Fibroblast of lung (primary cell): ENCODE data around the gene TMEM19. TPM values are rescaled to one million over a fixed set of nuclear protein-coding genes. Genes with fewer than 3 reads are reported as not detected.
A peak's percentile ranks its signal among the peaks of the same experiment; 100 is the strongest.

Experiments
- DNase-seq, 2 donors: peaks; one replicate each; pipeline versions ENCODE4 v3.0.0 to v3.0.0-alpha.2; 2010; ENCODE audit warnings: low read depth in 2 of 2
- H2AFZ ChIP-seq: 2 replicates; pipeline ENCODE4 v1.5.1; 2012; ENCODE audit warnings: low read length, control low read depth, inconsistent platforms
- H3K27ac ChIP-seq: 2 replicates; pipeline ENCODE4 v1.5.1; 2011; ENCODE audit warnings: low read length, control low read depth; ENCODE audit not compliant: insufficient read depth
- H3K27me3 ChIP-seq: 2 replicates; pipeline ENCODE4 v1.5.1; 2011; ENCODE audit warnings: mild to moderate bottlenecking, low read length; ENCODE audit not compliant: control insufficient read depth, insufficient read depth
- H3K36me3 ChIP-seq: 2 replicates; pipeline ENCODE4 v1.5.1; 2011; ENCODE audit warnings: low read length; ENCODE audit not compliant: control insufficient read depth, insufficient read depth
- H3K4me1 ChIP-seq: 2 replicates; pipeline ENCODE4 v1.5.1; 2011; ENCODE audit warnings: low read length; ENCODE audit not compliant: control insufficient read depth, insufficient read depth; ENCODE audit errors: extremely low read depth
- H3K4me2 ChIP-seq: 2 replicates; pipeline ENCODE4 v1.5.1; 2011; ENCODE audit warnings: low read length, control low read depth; ENCODE audit not compliant: insufficient read depth; ENCODE audit errors: extremely low read depth
- H3K4me3 ChIP-seq, 4 experiments: fragments of 200-600 bp in 1 of 4; sonication (generic) in 1 of 4; replicated peaks in 1 of 4; 2 replicates each; pipeline ENCODE4 v1.5.1; 2011 to 2016; ENCODE audit warnings: low read length in 4 of 4, low read depth in 3 of 4, mild to moderate bottlenecking in 3 of 4, control low read depth in 2 of 4, inconsistent platforms in 1 of 4, mixed read lengths in 1 of 4; ENCODE audit not compliant: insufficient read depth in 1 of 4; ENCODE audit errors: control extremely low read depth in 1 of 4
- H3K79me2 ChIP-seq: 2 replicates; pipeline ENCODE4 v1.5.1; 2012; ENCODE audit warnings: mild to moderate bottlenecking, low read length, inconsistent platforms; ENCODE audit not compliant: control insufficient read depth, insufficient read depth
- H3K9ac ChIP-seq: 2 replicates; pipeline ENCODE4 v1.5.1; 2011; ENCODE audit warnings: mild to moderate bottlenecking, low read length, control low read depth; ENCODE audit not compliant: insufficient read depth
- H3K9me3 ChIP-seq: 2 replicates; pipeline ENCODE4 v1.5.1; 2012; ENCODE audit warnings: low read depth, low read length; ENCODE audit not compliant: control insufficient read depth, insufficient read depth
- H4K20me1 ChIP-seq: 2 replicates; pipeline ENCODE4 v1.5.1; 2011; ENCODE audit warnings: low read length; ENCODE audit not compliant: control insufficient read depth, insufficient read depth; ENCODE audit errors: extremely low read depth
- CTCF ChIP-seq, 2 donors: IDR thresholded peaks in 1 of 2; conservative IDR thresholded peaks in 1 of 2; 1 replicate in 1 of 2; 2 replicates in 1 of 2; pipeline ENCODE4 v1.5.1; 2011 to 2012; ENCODE audit warnings: low read length in 2 of 2, control low read depth in 1 of 2, inconsistent platforms in 1 of 2, low read depth in 1 of 2, mild to moderate bottlenecking in 1 of 2
- EZH2 ChIP-seq: IDR thresholded peaks from 2 replicates; pipeline ENCODE4 v1.5.1; 2012; ENCODE audit warnings: low read length, control low read depth, mild to moderate bottlenecking; ENCODE audit errors: missing control alignments
- polyA minus RNA-seq: library from RNA; depleted of rRNA, polyadenylated mRNA; stranded (reverse); fragments of >200 nt; gene quantifications from 2 replicates; pipeline ENCODE4 v1.2.3, GENCODE V29; 2011; ENCODE audit warnings: low replicate concordance
- polyA plus RNA-seq, 2 donors: library from polyadenylated mRNA; depleted of rRNA in 1 of 2; stranded (reverse) in 1 of 2; unstranded in 1 of 2; fragments of >200 nt; gene quantifications; 2 replicates each; pipeline ENCODE4 v1.2.1, GENCODE V29; 2011 to 2012; ENCODE audit warnings: missing spikeins in 1 of 2
- total RNA-seq: library from RNA; depleted of rRNA; stranded (reverse); fragments of >200 nt; gene quantifications from 2 replicates; pipeline ENCODE4 v1.2.1, GENCODE V29; 2014

Gene TMEM19
- total RNA-seq (21.6 and 25.1 TPM in 2 replicates), polyA plus RNA-seq (19.6 and 30.5 TPM in 2 replicates), polyA minus RNA-seq (14.1 and 20.7 TPM in 2 replicates)
- 13.3 and 14.1 TPM in 2 replicates for polyA plus RNA-seq (2012)

DNA sequence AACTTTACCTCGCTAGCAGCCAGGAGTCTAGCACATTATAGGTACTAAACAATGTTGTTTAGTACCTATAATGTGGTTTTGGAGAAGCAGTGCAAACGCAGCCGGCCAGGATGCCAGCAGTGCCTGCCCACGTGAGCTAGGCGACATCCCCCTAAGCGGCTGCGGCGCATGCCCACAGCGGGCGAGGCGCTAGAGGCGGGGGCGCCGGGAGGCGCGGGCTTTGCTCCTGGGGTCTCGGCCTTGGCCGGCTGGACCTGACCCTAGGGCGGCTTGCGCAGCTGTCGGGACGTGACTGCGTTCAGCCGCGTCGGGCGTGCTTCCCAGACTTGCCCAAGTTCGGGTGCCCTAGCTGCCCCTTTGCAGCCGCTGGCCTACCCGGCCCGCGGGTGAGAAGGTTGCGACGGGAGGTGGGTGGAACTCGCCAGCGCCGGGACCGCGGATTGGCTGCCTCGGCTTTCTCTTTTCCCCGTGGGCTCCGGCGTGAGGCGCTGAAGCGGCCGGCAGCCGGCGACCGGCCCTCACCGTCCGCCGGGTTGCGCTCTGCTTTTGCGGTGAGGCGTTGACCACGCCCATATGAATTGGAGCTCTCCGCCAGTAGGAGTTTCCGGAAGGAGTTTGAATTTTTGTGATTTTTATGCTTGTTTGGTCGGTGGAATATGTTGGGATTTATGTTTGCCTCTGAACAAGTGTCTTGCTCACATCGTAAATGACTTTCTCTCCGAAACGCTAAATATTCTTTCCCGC lies at the start of gene TMEM19:
Gene TMEM19 (plus strand): TSS at position 169 of the 744 bp plus-strand sequence. CDS start 599 bp downstream, outside the sequence.
- Histone ChIP-seq H3K79me2 (no peaks in the 10 kb centered on the region), H3K4me1 (no peaks in the 10 kb centered on the region), H3K4me3 (peak within 1 kb of the TSS; percentile 75 to 96 (median 77)), H3K9me3 (no peaks in the 10 kb centered on the region), H3K4me2 (peak within 1 kb of the TSS; percentile 94), H3K27ac (peak within 1 kb of the TSS; percentile 64), H3K27me3 (no peaks in the 10 kb centered on the region), H3K36me3 (no peaks in the 10 kb centered on the region), H2AFZ (peak within 1 kb of the TSS; percentile 94), H4K20me1 (no peaks in the 10 kb centered on the region), H3K9ac (peak within 1 kb of the TSS; percentile 72)
- peak; percentile 89 to 90 for DNase-seq
- peak; percentile 17 to 21 for TF ChIP-seq CTCF (conservative IDR thresholded peaks at IDR 0.05 in 1 of 2, IDR thresholded peaks at IDR 0.05 in 1 of 2; ENCODE audit: low read depth in 1 of 2, low read length in 2 of 2)
- TF ChIP-seq EZH2 = no peak

DNA sequence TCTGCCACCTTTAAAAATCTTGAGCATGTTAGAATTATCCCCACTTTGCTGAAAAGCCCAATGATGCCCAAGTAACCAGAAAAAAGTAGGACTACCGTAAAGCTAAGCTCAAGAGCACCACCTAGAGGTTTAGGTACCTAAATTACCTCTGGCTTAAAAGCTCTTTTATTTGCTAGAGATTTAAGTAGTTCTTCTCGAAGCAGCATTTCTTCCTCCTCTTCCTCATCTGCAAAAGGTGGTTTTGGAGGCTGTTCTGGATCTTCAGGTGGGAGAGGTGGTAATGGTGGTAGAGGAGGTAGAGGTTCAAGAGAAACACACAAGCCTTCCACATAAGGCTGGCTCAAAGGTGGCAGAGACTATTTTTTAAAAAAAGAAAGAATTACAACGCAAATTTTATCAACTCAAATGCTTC lies 49.2 kb upstream of the TMEM19 start:
- no peaks in the 10 kb centered on the region for H3K4me1 ChIP-seq
- peaks cover 11% of the 10 kb centered on the region for H3K36me3 ChIP-seq
- DNase-seq = peak; percentile 62 to 81
- H3K4me2 ChIP-seq = no peak overlapping the region
- H3K4me3 ChIP-seq = no peak overlapping the region
- no peaks in the 10 kb centered on the region for H3K9me3 ChIP-seq
- H4K20me1 ChIP-seq = no peaks in the 10 kb centered on the region
- peaks cover 3% of the 10 kb centered on the region for H3K79me2 ChIP-seq
- no peaks in the 10 kb centered on the region for H3K27me3 ChIP-seq
- no peak overlapping the region for H3K27ac ChIP-seq
- no peak overlapping the region for H2AFZ ChIP-seq
- H3K9ac ChIP-seq = no peak overlapping the region
- TF ChIP-seq EZH2 = no peak
- peak; percentile 67 to 87 for TF ChIP-seq CTCF (conservative IDR thresholded peaks at IDR 0.05 in 1 of 2, IDR thresholded peaks at IDR 0.05 in 1 of 2; ENCODE audit: low read depth in 1 of 2, low read length in 2 of 2)

DNA sequence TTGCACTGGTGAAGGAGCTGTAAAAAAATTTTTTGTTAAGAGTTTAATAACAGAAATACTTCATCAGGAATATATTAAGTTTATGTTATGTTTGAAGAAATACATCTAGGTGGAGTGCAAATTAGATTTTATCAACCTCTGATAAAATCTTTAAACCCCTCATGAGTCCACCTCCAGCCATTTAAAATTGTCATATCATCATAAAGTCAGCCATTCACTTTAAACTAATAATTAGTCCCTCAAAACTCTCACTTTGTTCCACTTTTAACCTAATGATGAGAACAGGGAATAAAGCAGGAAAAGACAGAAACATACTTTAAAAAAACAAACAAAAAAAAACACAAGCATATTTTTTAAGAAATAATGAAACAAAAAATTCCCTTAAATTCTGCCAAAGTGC lies 47.4 kb upstream of the TMEM19 start:
- peaks cover 4% of the 10 kb centered on the region for H3K79me2 ChIP-seq
- no peaks in the 10 kb centered on the region for H3K9me3 ChIP-seq
- no peaks in the 10 kb centered on the region for H3K4me1 ChIP-seq
- H3K4me3 ChIP-seq = no peak overlapping the region
- no peak overlapping the region for H2AFZ ChIP-seq
- no peak overlapping the region for H3K27ac ChIP-seq
- peaks cover 8% of the 10 kb centered on the region for H3K36me3 ChIP-seq
- no peak overlapping the region for H3K4me2 ChIP-seq
- no peak overlapping the region for H3K9ac ChIP-seq
- no peaks in the 10 kb centered on the region for H4K20me1 ChIP-seq
- DNase-seq = no peak
- TF ChIP-seq EZH2 = no peak
- no peaks in the 10 kb centered on the region for H3K27me3 ChIP-seq
